Psoas muscle (tissue), 8 donors: Measurements from ENCODE around the gene PVALB. TPM values are rescaled to one million over a fixed set of nuclear protein-coding genes. Genes with fewer than 3 reads are reported as not detected.
A peak's percentile ranks its signal among the peaks of the same experiment; 100 is the strongest.

Source experiments
- ATAC-seq, 4 donors: fragments of 200-7000 bp; cut with Tn5 transposase; one replicate each; pipeline ENCODE4 v1.9.1; 2020; ENCODE audit warnings: moderate library complexity in 3 of 4, mild to moderate bottlenecking in 2 of 4
- DNase-seq, 2 donors: peaks; one replicate each; pipeline ENCODE4 v3.0.0-alpha.2; 2020
- H3K27ac ChIP-seq: fragments of 200-600 bp; one replicate; pipeline ENCODE4 v1.8.0; 2022
- H3K27me3 ChIP-seq, 3 donors: fragments of 200-600 bp in 1 of 3; one replicate each; pipeline versions ENCODE4 v1.6.1 to v1.8.0; 2013 to 2022; ENCODE audit warnings: low read length in 2 of 3, mild to moderate bottlenecking in 2 of 3, moderate library complexity in 1 of 3; ENCODE audit not compliant: insufficient read depth in 3 of 3
- H3K36me3 ChIP-seq, 2 donors: fragments of 200-600 bp in 1 of 2; one replicate each; pipeline versions ENCODE4 v1.6.1 to v1.8.0; 2013 to 2022; ENCODE audit warnings: low read depth in 1 of 2, mild to moderate bottlenecking in 1 of 2, moderate library complexity in 1 of 2; ENCODE audit not compliant: insufficient read depth in 1 of 2
- H3K4me1 ChIP-seq: fragments of 200-600 bp; one replicate; pipeline ENCODE4 v1.8.0; 2022
- H3K4me3 ChIP-seq: fragments of 200-600 bp; one replicate; pipeline ENCODE4 v1.8.0; 2022; ENCODE audit warnings: mild to moderate bottlenecking
- H3K9me3 ChIP-seq: fragments of 200-600 bp; one replicate; pipeline ENCODE4 v1.8.0; 2022
- CTCF ChIP-seq: fragments of 200-600 bp; IDR thresholded peaks from one replicate; pipeline ENCODE4 v1.8.0; 2022; ENCODE audit warnings: antibody characterized with exemption
- WGBS, 3 donors: extraction: QIAGEN DNeasy Blood & Tissue Kit; methylation state at CpG; one replicate each; pipeline versions ENCODE4 v1.1.6 to v1.1.7; 2013; 5-methylcytosine and 5-hydroxymethylcytosine counted together
- intact Hi-C, 2 donors: fragments of 100-400 bp; cut with DNase I; formaldehyde crosslinking; loops; one replicate each; pipeline versions ENCODE4 v1.11.0 to v1.14.2; 2022
- polyA plus RNA-seq, 3 donors: library from polyadenylated mRNA; stranded (reverse); fragments of 200-250 nt; gene quantifications; one replicate each; pipeline ENCODE4 v1.2.3, GENCODE V29; 2013
- total RNA-seq, 4 donors: library from RNA; stranded (reverse); fragmentation: NEBNext Ultra II Directional in 2 of 4; extraction: Animal tissue kit (Norgen Biotek cat#: 25700) in 2 of 4; gene quantifications; one replicate each; pipeline versions ENCODE4 v1.2.1 to v1.2.4, GENCODE V29; 2021 to 2023
- donor health status: healthy with polysubstance abuse.
- donor health status: DM: no; HTN: no; CAD: no; lungs with moderate emphysema.
- donor health status: Bipolar disorder and iron deficiency.
- donor health status: healthy.
- donor health status: DM: yes; HTN: yes; CAD: no.
- donor health status: DM: no; HTN: no; CAD: no.
- donor health status: DM: no; HTN: no; CAD: no.
- donor health status: DM: yes; HTN: yes; CAD: no.

The PVALB gene
- total and polyA plus RNA-seq, 7 donors: 0.22 to 1.4 (median 1.1) TPM; not detected in 3

DNA sequence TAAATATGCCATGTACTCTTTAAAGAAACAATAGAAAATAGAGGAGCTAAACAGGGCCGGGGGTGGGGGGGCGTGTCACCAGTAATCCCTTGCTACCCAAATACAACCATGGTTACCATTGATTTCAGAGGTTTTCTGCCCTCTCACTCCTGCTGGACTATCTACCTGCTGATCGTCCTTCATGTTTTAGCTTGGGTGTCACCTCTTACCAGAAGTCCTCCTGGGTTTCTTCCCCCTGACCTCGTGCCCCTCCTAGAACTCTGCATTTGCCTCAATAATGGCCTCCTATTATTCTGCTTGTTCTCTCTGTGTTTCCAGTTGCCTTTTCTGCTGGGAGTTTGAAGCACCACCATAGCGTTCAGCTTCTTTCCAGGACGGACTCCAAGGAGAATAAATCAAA is 9.4 kb upstream of the PVALB start:
- Histone ChIP-seq H3K27ac (no peak overlapping the region), H3K9me3 (no peaks in the 10 kb centered on the region), H3K36me3 (no peaks in the 10 kb centered on the region), H3K27me3 (peaks cover 0 to 2% (median 0%) of the 10 kb centered on the region in 3 donors), H3K4me1 (no peaks in the 10 kb centered on the region), H3K4me3 (no peak overlapping the region)
- ATAC-seq (no peak), DNase-seq (no peak)
- intact Hi-C loops: no loop called here
- 57 to 69% (median 57%) methylated on average over 6 of the region's 6 CpGs for WGBS, 3 donors
- no peak for TF ChIP-seq CTCF

DNA sequence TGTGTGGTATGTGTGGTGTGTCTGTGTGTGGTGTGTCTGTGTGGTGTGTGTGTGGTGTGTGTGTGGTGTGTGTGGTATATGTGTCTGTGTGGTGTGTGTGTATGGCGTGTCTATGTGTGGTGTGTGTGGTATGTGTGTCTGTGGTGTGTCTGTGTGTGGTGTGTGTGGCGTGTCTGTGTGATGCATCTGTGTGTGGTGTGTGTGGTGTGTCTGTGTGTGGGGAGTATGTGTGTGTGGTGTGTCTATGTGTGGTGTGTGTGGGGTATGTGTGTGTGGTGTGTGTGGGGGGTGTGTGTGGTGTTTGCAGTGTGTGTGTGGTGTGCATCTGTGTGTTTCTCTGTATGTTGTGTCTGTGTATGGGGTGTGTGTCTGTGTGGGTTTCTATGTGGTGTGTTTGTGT is 7.8 kb upstream of the PVALB start:
- peaks cover 0 to 12% (median 0%) of the 10 kb centered on the region in 3 donors for H3K27me3 ChIP-seq
- DNase-seq (no peak), ATAC-seq (no peak)
- H3K36me3 ChIP-seq: no peaks in the 10 kb centered on the region
- no peaks in the 10 kb centered on the region for H3K9me3 ChIP-seq
- intact Hi-C loops: no loop called here
- H3K4me3 ChIP-seq: no peak overlapping the region
- no peaks in the 10 kb centered on the region for H3K4me1 ChIP-seq
- no peak for TF ChIP-seq CTCF
- 94 to 100% (median 95%) methylated on average over 2 of the region's 2 CpGs for WGBS, 3 donors
- H3K27ac ChIP-seq: no peak overlapping the region

DNA sequence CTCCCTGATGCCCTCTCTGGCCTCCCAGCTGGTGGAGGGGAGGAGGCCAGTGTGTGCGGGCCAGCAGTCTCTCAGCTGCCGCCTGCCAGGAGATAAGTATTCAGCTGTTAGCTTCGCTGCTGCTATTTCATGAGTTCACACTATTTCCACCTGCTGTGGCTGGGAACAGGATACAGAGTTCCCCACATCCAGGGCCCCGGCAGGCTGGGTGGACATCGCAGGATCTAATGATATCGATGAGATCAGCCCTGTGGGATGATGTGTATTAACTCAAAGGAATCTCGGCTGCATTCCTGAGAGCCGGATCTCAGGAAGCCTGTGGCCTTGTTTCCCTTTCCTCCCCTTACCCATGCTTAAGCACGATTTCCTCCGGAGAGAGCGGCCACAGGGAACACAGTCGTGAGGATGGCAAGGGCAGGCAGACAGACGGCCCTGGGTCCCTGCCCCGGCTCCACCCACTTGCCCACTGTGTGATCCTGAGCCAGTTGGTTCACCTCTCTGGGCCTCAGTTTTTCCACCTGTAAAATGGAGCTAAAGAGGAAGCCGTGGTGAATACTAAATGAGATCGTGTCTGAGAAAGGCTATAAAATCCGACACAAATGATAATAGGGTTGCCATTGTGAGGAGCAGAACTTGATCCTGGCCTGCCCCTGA is 6.5 kb upstream of the PVALB start:
- no peak for TF ChIP-seq CTCF
- H3K27me3 ChIP-seq: peaks cover 0 to 25% (median 0%) of the 10 kb centered on the region in 3 donors
- H3K4me3 ChIP-seq: no peak overlapping the region
- H3K9me3 ChIP-seq: no peaks in the 10 kb centered on the region
- no peaks in the 10 kb centered on the region for H3K36me3 ChIP-seq
- H3K27ac ChIP-seq: no peak overlapping the region
- WGBS, 3 donors: 22 to 25% (median 22%) methylated on average over 14 to 17 of the region's 17 CpGs
- ATAC-seq (peak in 3 of 4 donors; percentile 28 to 86 (median 41)), DNase-seq (no peak)
- H3K4me1 ChIP-seq: no peaks in the 10 kb centered on the region
- intact Hi-C loops: no loop called here

DNA sequence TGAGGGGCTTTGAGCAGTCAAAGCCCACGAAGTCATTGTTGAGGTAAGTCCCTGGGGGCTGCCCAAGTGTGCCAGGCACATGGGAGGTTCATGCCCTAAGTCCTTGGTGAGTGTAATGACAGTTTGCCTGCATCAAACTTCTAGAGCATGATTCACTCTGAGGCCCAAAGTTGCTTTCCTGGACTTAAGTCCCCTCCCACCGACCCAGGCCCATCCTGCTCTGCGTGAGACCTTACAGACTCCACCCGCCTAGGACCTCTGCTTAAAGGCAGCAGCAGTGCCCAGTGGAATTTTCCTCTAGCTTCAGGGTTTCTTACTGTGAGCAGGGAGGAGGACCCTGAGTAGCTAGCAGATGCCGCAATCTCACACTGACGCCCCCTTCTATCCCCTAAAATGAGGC is 5.7 kb upstream of the PVALB start:
- DNase-seq: no peak
- peaks cover 0 to 33% (median 6%) of the 10 kb centered on the region in 3 donors for H3K27me3 ChIP-seq
- WGBS, 3 donors: 59 to 61% (median 59%) methylated on average over 6 of the region's 6 CpGs

More for the DNA sequence above, 5.7 kb upstream of the PVALB start:
- H3K36me3 ChIP-seq: no peaks in the 10 kb centered on the region
- no peaks in the 10 kb centered on the region for H3K9me3 ChIP-seq
- H3K27ac ChIP-seq: no peak overlapping the region
- H3K4me1 ChIP-seq: no peaks in the 10 kb centered on the region
- ATAC-seq: no peak
- TF ChIP-seq CTCF: no peak
- intact Hi-C loops: no loop called here
- no peak overlapping the region for H3K4me3 ChIP-seq
